Sigmoid colon (tissue), 4 donors: ENCODE data around the gene CKAP5.

Experiments used
- CTCF ChIP-seq, 4 experiments: fragments of 450-650 bp in 3 of 4; fragments of 200-600 bp in 1 of 4; IDR thresholded peaks; one replicate each; pipeline ENCODE4 v1.5.1; 2016 to 2019; ENCODE audit warnings: antibody characterized with exemption in 4 of 4, mild to moderate bottlenecking in 3 of 4, moderate library complexity in 2 of 4
- EP300 ChIP-seq, 4 donors: sonication (generic); formaldehyde crosslinking; IDR thresholded peaks; one replicate each; pipeline ENCODE4 v1.6.1; 2017; ENCODE audit warnings: antibody characterized with exemption in 4 of 4
- POLR2A ChIP-seq, 2 donors: fragments of 450-650 bp; IDR thresholded peaks; one replicate each; pipeline ENCODE4 v1.6.1; 2016; ENCODE audit warnings: antibody characterized with exemption in 2 of 2, mild to moderate bottlenecking in 2 of 2, moderate library complexity in 2 of 2
- POLR2AphosphoS5 ChIP-seq, 4 donors: sonication (generic); formaldehyde crosslinking; IDR thresholded peaks; one replicate each; pipeline ENCODE4 v1.6.1; 2017; ENCODE audit warnings: antibody characterized with exemption in 4 of 4

- no peak for TF ChIP-seq POLR2AphosphoS5 (IDR thresholded peaks at IDR 0.05)
- TF ChIP-seq EP300 (IDR thresholded peaks at IDR 0.05) = no peak
- TF ChIP-seq POLR2A (IDR thresholded peaks at IDR 0.05) = no peak
- no peak for TF ChIP-seq CTCF (IDR thresholded peaks at IDR 0.05)
Observed at GRCh38 chr11:46860218-46860617, 14.1 kb upstream of the CKAP5 start.
